ENCODE data around the gene DGKA.

DGKA gene

GRCh38 chr12:55931317-55931779, 386 bp downstream of the DGKA start:
- Histone ChIP-seq H3K23ac (ENCODE audit: low read length in 2 of 2) (no peak overlapping the region), H4K91ac (ENCODE audit: low read length) (peak overlapping the region; percentile 84), H3K4ac (ENCODE audit: low read depth in 1 of 2, low read length in 2 of 2) (peak overlapping the region; percentile 5 to 88), H3K27ac (ENCODE audit: low read length, poor library complexity, severe bottlenecking) (peak overlapping the region; percentile 46), H2AK5ac (ENCODE audit: low read length, severe bottlenecking) (peak overlapping the region; percentile 32), H3K36me3 (ENCODE audit: control insufficient read depth in 1 of 2, insufficient read depth in 2 of 2, low read depth in 1 of 2, low read length in 2 of 2) (no peaks in the 10 kb centered on the region), H3K14ac (ENCODE audit: low read length in 2 of 2) (no peak overlapping the region), H4K8ac (ENCODE audit: low read length) (peak overlapping the region; percentile 93), H2BK5ac (ENCODE audit: low read depth, low read length, poor library complexity, severe bottlenecking) (no peak overlapping the region), H3K9ac (ENCODE audit: low read length) (peak overlapping the region; percentile 90), H2BK12ac (ENCODE audit: low read length in 2 of 2) (peak overlapping the region; percentile 42 to 92), H3K79me1 (replicated peaks; ENCODE audit: low read length, poor library complexity, severe bottlenecking) (peaks cover 19% of the 10 kb centered on the region), H3K4me1 (ENCODE audit: control insufficient read depth, insufficient read depth, low read depth, low read length) (peaks cover 19% of the 10 kb centered on the region), H2BK120ac (ENCODE audit: low read depth, low read length) (no peak overlapping the region), H3K27me3 (ENCODE audit: control insufficient read depth in 1 of 2, insufficient read depth in 1 of 2, low read length in 2 of 2) (no peaks in the 10 kb centered on the region), H3K4me3 (ENCODE audit: insufficient read depth in 1 of 2, low read depth in 1 of 2, low read length in 2 of 2) (peak overlapping the region; percentile 65 to 84), H3K9me3 (ENCODE audit: control insufficient read depth, low read length) (no peaks in the 10 kb centered on the region), H2BK15ac (ENCODE audit: low read depth, poor library complexity, severe bottlenecking) (peak overlapping the region; percentile 35), H3K18ac (ENCODE audit: low read depth in 1 of 2, low read length in 2 of 2) (peak overlapping the region; percentile 9 to 76), H2AFZ (ENCODE audit: low read depth, low read length) (peak overlapping the region; percentile 8), H3K4me2 (ENCODE audit: low read length, poor library complexity, severe bottlenecking) (peak overlapping the region; percentile 85)
- 36% methylated on average over 10 of the region's 10 CpGs for WGBS
- DNase-seq, result no peak

DNA sequence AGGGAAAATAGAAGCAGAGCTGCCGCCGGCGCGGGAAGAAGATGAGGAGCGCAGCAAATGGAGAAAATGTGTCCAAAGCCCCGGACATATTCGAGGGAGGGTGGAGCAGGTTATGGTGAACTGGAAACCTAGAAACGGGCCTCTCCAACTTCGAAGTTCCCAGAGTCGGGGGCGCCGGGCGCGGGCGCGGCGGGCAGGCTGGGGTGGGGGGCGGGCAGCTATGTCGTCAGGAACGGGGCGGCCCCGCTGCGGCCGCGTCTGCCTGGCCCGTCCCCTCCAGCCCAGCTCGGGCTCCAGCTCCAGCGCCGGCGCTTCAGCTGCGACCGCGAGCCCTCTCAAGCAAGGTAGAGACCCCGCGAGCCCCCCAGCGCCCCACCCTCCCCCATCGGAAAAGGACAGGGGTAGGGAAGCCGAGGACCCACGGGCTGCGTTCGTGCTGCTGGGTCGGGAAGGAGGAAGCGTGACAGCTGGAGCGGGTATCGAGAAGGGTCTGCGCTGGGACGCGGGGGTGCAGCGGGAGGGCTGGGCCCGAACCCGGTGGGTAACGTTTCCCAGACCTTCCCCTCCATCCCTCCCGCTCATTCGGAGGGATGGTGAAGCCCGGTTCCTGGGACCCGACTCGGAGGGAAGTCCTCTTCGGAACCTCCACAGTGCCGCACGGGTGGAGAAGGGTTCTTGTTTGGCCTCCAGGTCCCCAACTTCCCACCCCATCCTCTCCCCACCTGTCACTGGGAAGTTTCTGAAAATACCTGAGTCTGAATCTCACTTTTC, 1.0 kb downstream of the DGKA start:
- 2% methylated on average over 48 of the region's 60 CpGs for WGBS
- H2BK120ac ChIP-seq (ENCODE audit: low read depth, low read length), result peak overlapping the region; percentile 39
- H2BK5ac ChIP-seq (ENCODE audit: low read depth, low read length, poor library complexity, severe bottlenecking), result no peak overlapping the region

DNA sequence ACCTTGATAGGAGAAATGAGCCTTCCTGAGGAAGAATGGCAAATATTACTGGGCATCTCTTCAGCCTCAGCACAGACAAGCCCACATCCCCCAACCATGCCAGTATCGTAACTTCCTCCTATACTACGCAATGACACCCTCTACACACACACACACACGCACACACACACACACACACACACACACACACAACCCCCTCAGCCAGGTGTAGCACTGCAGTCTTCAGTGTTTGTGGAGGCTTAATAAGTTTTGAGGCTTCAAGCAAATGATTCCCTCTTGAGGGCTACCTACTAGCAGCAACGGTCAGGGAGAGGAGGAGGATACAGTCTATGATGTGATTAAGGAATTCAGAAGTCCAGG, 1.6 kb downstream of the DGKA start:
- Histone ChIP-seq H3K4me3 (ENCODE audit: insufficient read depth in 1 of 2, low read depth in 1 of 2, low read length in 2 of 2) (peak overlapping the region; percentile 65 to 84), H3K36me3 (ENCODE audit: control insufficient read depth in 1 of 2, insufficient read depth in 2 of 2, low read depth in 1 of 2, low read length in 2 of 2) (peaks cover 0 to 8% of the 10 kb centered on the region in 2 experiments), H3K18ac (ENCODE audit: low read depth in 1 of 2, low read length in 2 of 2) (peak overlapping the region in 1 of 2 experiments; percentile 69), H2AFZ (ENCODE audit: low read depth, low read length) (peak overlapping the region; percentile 1), H2BK15ac (ENCODE audit: low read depth, poor library complexity, severe bottlenecking) (no peak overlapping the region), H3K4ac (ENCODE audit: low read depth in 1 of 2, low read length in 2 of 2) (no peak overlapping the region), H2AK5ac (ENCODE audit: low read length, severe bottlenecking) (no peak overlapping the region), H2BK5ac (ENCODE audit: low read depth, low read length, poor library complexity, severe bottlenecking) (no peak overlapping the region), H3K27ac (ENCODE audit: low read length, poor library complexity, severe bottlenecking) (no peak overlapping the region), H3K23ac (ENCODE audit: low read length in 2 of 2) (no peak overlapping the region), H3K4me2 (ENCODE audit: low read length, poor library complexity, severe bottlenecking) (peak overlapping the region; percentile 97), H3K14ac (ENCODE audit: low read length in 2 of 2) (no peak overlapping the region), H3K9ac (ENCODE audit: low read length) (peak overlapping the region; percentile 90), H3K4me1 (ENCODE audit: control insufficient read depth, insufficient read depth, low read depth, low read length) (peaks cover 19% of the 10 kb centered on the region), H4K91ac (ENCODE audit: low read length) (no peak overlapping the region), H3K27me3 (ENCODE audit: control insufficient read depth in 1 of 2, insufficient read depth in 1 of 2, low read length in 2 of 2) (no peaks in the 10 kb centered on the region), H4K8ac (ENCODE audit: low read length) (peak overlapping the region; percentile 27), H2BK120ac (ENCODE audit: low read depth, low read length) (no peak overlapping the region), H3K79me1 (replicated peaks; ENCODE audit: low read length, poor library complexity, severe bottlenecking) (peaks cover 19% of the 10 kb centered on the region), H2BK12ac (ENCODE audit: low read length in 2 of 2) (peak overlapping the region in 1 of 2 experiments; percentile 25), H3K9me3 (ENCODE audit: control insufficient read depth, low read length) (no peaks in the 10 kb centered on the region)
- DNase-seq, result peak; percentile 52
- 11% methylated on average over 4 of the region's 4 CpGs for WGBS

More for the DNA sequence above, 1.0 kb downstream of the DGKA start:
- peak overlapping the region; percentile 46 for H3K27ac ChIP-seq (ENCODE audit: low read length, poor library complexity, severe bottlenecking)
- peak overlapping the region; percentile 65 to 84 for H3K4me3 ChIP-seq (ENCODE audit: insufficient read depth in 1 of 2, low read depth in 1 of 2, low read length in 2 of 2)
- H3K9ac ChIP-seq (ENCODE audit: low read length), result peak overlapping the region; percentile 90
- no peaks in the 10 kb centered on the region for H3K27me3 ChIP-seq (ENCODE audit: control insufficient read depth in 1 of 2, insufficient read depth in 1 of 2, low read length in 2 of 2)
- peaks cover 0 to 3% of the 10 kb centered on the region in 2 experiments for H3K36me3 ChIP-seq (ENCODE audit: control insufficient read depth in 1 of 2, insufficient read depth in 2 of 2, low read depth in 1 of 2, low read length in 2 of 2)
- H3K79me1 ChIP-seq (replicated peaks; ENCODE audit: low read length, poor library complexity, severe bottlenecking), result peaks cover 19% of the 10 kb centered on the region
- peaks cover 19% of the 10 kb centered on the region for H3K4me1 ChIP-seq (ENCODE audit: control insufficient read depth, insufficient read depth, low read depth, low read length)
- H4K8ac ChIP-seq (ENCODE audit: low read length), result peak overlapping the region; percentile 69
- H3K18ac ChIP-seq (ENCODE audit: low read depth in 1 of 2, low read length in 2 of 2), result peak overlapping the region; percentile 34 to 76
- no peaks in the 10 kb centered on the region for H3K9me3 ChIP-seq (ENCODE audit: control insufficient read depth, low read length)
- peak overlapping the region; percentile 71 for H2BK15ac ChIP-seq (ENCODE audit: low read depth, poor library complexity, severe bottlenecking)
- H2AFZ ChIP-seq (ENCODE audit: low read depth, low read length), result peak overlapping the region; percentile 1
- no peak overlapping the region for H3K14ac ChIP-seq (ENCODE audit: low read length in 2 of 2)
- peak overlapping the region; percentile 12 to 88 for H3K4ac ChIP-seq (ENCODE audit: low read depth in 1 of 2, low read length in 2 of 2)
- H4K91ac ChIP-seq (ENCODE audit: low read length), result peak overlapping the region; percentile 84
- DNase-seq, result peak; percentile 60
- peak overlapping the region in 1 of 2 experiments; percentile 65 for H3K23ac ChIP-seq (ENCODE audit: low read length in 2 of 2)
- peak overlapping the region; percentile 97 for H3K4me2 ChIP-seq (ENCODE audit: low read length, poor library complexity, severe bottlenecking)
- no peak overlapping the region for H2AK5ac ChIP-seq (ENCODE audit: low read length, severe bottlenecking)
- H2BK12ac ChIP-seq (ENCODE audit: low read length in 2 of 2), result peak overlapping the region; percentile 10 to 31

DNA sequence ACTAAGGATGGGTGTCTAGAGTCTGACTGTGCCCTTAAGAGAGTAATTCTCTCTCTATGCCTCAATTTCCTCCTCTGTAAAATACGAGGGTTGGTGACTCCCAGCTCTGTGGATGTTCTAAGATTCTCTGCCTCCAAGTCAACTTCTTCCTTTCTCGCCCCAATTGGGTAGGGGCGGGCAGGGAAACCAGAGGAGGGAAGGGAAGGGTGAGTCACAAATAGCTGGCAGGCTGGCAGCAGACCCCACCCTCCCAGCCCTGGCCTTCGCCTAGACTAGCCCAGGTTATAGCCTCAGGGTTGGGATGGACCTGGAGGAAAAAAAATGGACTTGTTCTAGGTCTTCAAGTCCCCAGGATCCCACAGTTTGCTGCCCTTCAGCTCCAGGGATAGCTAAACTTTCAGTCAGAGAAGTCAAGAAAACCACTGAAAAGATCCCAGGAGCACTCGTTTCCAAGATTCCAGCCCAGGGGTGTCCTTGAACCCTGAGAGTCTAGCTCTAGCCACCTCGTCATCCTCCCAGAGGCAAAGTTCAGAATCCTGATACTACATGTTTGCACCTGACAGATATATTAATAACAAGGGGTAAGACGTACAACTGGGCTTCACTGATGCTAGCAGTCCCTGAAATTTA, 2.3 kb downstream of the DGKA start:
- no peak overlapping the region for H2BK120ac ChIP-seq (ENCODE audit: low read depth, low read length)
- H3K4me1 ChIP-seq (ENCODE audit: control insufficient read depth, insufficient read depth, low read depth, low read length), result peaks cover 19% of the 10 kb centered on the region
- DNase-seq, result peak; percentile 22
- H3K4me2 ChIP-seq (ENCODE audit: low read length, poor library complexity, severe bottlenecking), result peak overlapping the region; percentile 46
- no peak overlapping the region for H3K4ac ChIP-seq (ENCODE audit: low read depth in 1 of 2, low read length in 2 of 2)
- H2BK12ac ChIP-seq (ENCODE audit: low read length in 2 of 2), result no peak overlapping the region
- peaks cover 0 to 9% of the 10 kb centered on the region in 2 experiments for H3K36me3 ChIP-seq (ENCODE audit: control insufficient read depth in 1 of 2, insufficient read depth in 2 of 2, low read depth in 1 of 2, low read length in 2 of 2)
- H2AK5ac ChIP-seq (ENCODE audit: low read length, severe bottlenecking), result no peak overlapping the region
- H2BK15ac ChIP-seq (ENCODE audit: low read depth, poor library complexity, severe bottlenecking), result no peak overlapping the region
- no peak overlapping the region for H4K8ac ChIP-seq (ENCODE audit: low read length)
- no peaks in the 10 kb centered on the region for H3K9me3 ChIP-seq (ENCODE audit: control insufficient read depth, low read length)
- no peak overlapping the region for H4K91ac ChIP-seq (ENCODE audit: low read length)
- H3K4me3 ChIP-seq (ENCODE audit: insufficient read depth in 1 of 2, low read depth in 1 of 2, low read length in 2 of 2), result peak overlapping the region in 1 of 2 experiments; percentile 84
- H3K14ac ChIP-seq (ENCODE audit: low read length in 2 of 2), result no peak overlapping the region
- H3K27ac ChIP-seq (ENCODE audit: low read length, poor library complexity, severe bottlenecking), result peak overlapping the region; percentile 21
- H3K79me1 ChIP-seq (replicated peaks; ENCODE audit: low read length, poor library complexity, severe bottlenecking), result peaks cover 19% of the 10 kb centered on the region
- H2AFZ ChIP-seq (ENCODE audit: low read depth, low read length), result no peak overlapping the region
- no peaks in the 10 kb centered on the region for H3K27me3 ChIP-seq (ENCODE audit: control insufficient read depth in 1 of 2, insufficient read depth in 1 of 2, low read length in 2 of 2)
- 86% methylated on average over 4 of the region's 7 CpGs for WGBS
- peak overlapping the region; percentile 90 for H3K9ac ChIP-seq (ENCODE audit: low read length)
- H3K23ac ChIP-seq (ENCODE audit: low read length in 2 of 2), result no peak overlapping the region
- no peak overlapping the region for H2BK5ac ChIP-seq (ENCODE audit: low read depth, low read length, poor library complexity, severe bottlenecking)
- no peak overlapping the region for H3K18ac ChIP-seq (ENCODE audit: low read depth in 1 of 2, low read length in 2 of 2)
